Measurements from ENCODE around the gene TRIM46.

The TRIM46 gene

DNA sequence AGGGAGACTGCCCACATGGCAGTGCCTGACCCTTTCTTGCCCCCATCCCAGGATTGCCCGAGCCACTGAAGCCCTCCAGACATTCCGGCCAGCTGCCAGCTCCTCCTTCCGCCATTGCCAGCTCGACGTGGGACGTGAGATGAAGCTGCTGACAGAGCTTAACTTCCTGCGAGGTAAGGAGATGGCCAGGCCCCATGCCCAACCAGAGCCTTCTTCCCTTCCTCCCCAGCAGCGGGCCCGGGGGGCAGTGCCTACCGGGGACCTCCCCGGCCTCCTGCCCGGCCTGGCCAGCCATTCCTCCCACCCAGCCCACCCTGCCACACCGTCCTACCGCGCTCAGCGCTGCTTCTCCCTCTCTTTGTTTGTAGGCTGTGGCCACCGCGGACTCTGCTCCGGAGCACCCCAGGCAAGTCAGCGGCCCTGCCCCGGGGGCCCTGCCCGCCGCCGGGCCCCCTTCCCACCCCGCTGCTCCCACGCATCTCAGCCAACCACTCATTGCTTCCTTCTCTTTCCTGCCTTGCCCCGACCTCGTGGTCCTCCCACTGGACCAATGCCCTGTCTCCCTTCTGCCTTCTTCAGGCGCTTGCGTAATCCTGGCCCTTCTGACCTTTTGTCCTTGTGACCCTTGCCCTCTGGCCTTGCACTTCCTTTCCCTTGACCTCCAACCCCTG, 4.9 kb downstream of the TRIM46 start:
- Histone ChIP-seq H3K4me3 (ENCODE audit: insufficient read depth, low read length, poor library complexity, severe bottlenecking) (no peak overlapping the region), H3K27me3 (ENCODE audit: low read length) (no peaks in the 10 kb centered on the region), H3F3A (ENCODE audit: insufficient read depth) (peaks cover 7% of the 10 kb centered on the region), H3K9me3 (ENCODE audit: insufficient read depth, low read length) (no peaks in the 10 kb centered on the region), H3K4me2 (ENCODE audit: low read depth, low read length, poor library complexity, severe bottlenecking) (no peak overlapping the region), H3K9me2 (replicated peaks; ENCODE audit: insufficient read depth, low read length) (no peaks in the 10 kb centered on the region), H3K79me2 (ENCODE audit: insufficient read depth, low read length) (no peaks in the 10 kb centered on the region), H2AFZ (ENCODE audit: low read depth, low read length, severe bottlenecking) (no peak overlapping the region), H3K27ac (ENCODE audit: low read depth, low read length) (no peak overlapping the region), H4K20me1 (ENCODE audit: low read depth, low read length) (no peaks in the 10 kb centered on the region), H3K36me3 (ENCODE audit: low read length) (no peaks in the 10 kb centered on the region), H3K9ac (ENCODE audit: low read length) (no peak overlapping the region)
- TF ChIP-seq, protein P1, sequence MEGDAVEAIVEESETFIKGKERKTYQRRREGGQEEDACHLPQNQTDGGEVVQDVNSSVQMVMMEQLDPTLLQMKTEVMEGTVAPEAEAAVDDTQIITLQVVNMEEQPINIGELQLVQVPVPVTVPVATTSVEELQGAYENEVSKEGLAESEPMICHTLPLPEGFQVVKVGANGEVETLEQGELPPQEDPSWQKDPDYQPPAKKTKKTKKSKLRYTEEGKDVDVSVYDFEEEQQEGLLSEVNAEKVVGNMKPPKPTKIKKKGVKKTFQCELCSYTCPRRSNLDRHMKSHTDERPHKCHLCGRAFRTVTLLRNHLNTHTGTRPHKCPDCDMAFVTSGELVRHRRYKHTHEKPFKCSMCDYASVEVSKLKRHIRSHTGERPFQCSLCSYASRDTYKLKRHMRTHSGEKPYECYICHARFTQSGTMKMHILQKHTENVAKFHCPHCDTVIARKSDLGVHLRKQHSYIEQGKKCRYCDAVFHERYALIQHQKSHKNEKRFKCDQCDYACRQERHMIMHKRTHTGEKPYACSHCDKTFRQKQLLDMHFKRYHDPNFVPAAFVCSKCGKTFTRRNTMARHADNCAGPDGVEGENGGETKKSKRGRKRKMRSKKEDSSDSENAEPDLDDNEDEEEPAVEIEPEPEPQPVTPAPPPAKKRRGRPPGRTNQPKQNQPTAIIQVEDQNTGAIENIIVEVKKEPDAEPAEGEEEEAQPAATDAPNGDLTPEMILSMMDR (IDR thresholded peaks at IDR 0.05; ENCODE audit: insufficient read depth, low read length, poor library complexity, severe bottlenecking), result no peak
- TF ChIP-seq EZH2phosphoT487 (conservative IDR thresholded peaks at IDR 0.05; ENCODE audit: low read length), result no peak

DNA sequence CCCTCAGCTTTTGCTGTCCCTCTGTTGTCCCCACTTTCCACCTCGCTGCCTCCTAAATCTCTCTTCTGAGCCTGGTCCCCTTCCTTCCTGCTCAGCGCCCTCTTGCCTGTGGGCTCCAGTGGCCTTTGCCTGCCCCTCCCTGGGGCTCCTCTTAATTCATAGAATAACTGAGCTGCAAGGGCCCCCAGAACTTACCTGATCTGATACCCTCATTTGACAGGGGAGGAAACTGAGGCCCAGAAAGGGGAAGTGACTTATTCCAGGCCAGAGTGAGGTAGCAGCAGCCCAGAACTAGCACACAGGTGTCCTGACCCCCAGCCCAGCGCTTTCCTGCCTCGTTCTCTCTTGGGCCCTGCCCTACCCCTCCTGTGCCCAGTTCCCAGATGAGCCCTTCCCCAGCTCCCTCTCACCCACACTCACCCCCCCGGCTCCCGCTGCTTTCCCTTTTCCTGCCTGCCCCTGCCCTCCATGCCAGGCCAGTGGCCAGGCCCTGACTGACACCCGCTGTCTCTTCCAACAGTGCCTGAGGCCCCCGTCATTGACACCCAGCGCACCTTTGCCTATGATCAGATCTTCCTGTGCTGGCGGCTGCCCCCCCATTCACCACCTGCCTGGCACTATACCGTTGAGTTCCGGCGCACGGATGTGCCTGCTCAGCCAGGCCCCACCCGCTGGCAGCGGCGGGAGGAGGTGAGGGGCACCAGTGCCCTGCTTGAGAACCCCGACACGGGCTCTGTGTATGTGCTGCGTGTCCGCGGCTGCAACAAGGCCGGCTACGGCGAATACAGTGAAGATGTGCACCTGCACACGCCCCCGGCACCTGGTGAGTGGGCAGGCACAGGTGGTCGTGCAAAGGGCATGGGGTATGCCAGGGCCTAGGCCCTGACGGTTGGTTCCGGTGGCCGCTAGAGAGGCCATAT, 5.7 kb downstream of the TRIM46 start:
- Histone ChIP-seq H3K27ac (ENCODE audit: low read depth, low read length) (no peak overlapping the region), H3K4me2 (ENCODE audit: low read depth, low read length, poor library complexity, severe bottlenecking) (no peak overlapping the region), H3K36me3 (ENCODE audit: low read length) (no peaks in the 10 kb centered on the region), H4K20me1 (ENCODE audit: low read depth, low read length) (no peaks in the 10 kb centered on the region), H3K9me2 (replicated peaks; ENCODE audit: insufficient read depth, low read length) (no peaks in the 10 kb centered on the region), H3K9ac (ENCODE audit: low read length) (no peak overlapping the region), H3F3A (ENCODE audit: insufficient read depth) (peaks cover 7% of the 10 kb centered on the region), H3K27me3 (ENCODE audit: low read length) (no peaks in the 10 kb centered on the region), H3K4me3 (ENCODE audit: insufficient read depth, low read length, poor library complexity, severe bottlenecking) (no peak overlapping the region), H2AFZ (ENCODE audit: low read depth, low read length, severe bottlenecking) (no peak overlapping the region), H3K79me2 (ENCODE audit: insufficient read depth, low read length) (no peaks in the 10 kb centered on the region), H3K9me3 (ENCODE audit: insufficient read depth, low read length) (no peaks in the 10 kb centered on the region)
- TF ChIP-seq EZH2phosphoT487 (conservative IDR thresholded peaks at IDR 0.05; ENCODE audit: low read length), result no peak
- TF ChIP-seq, protein P1 (IDR thresholded peaks at IDR 0.05; ENCODE audit: insufficient read depth, low read length, poor library complexity, severe bottlenecking), result no peak

DNA sequence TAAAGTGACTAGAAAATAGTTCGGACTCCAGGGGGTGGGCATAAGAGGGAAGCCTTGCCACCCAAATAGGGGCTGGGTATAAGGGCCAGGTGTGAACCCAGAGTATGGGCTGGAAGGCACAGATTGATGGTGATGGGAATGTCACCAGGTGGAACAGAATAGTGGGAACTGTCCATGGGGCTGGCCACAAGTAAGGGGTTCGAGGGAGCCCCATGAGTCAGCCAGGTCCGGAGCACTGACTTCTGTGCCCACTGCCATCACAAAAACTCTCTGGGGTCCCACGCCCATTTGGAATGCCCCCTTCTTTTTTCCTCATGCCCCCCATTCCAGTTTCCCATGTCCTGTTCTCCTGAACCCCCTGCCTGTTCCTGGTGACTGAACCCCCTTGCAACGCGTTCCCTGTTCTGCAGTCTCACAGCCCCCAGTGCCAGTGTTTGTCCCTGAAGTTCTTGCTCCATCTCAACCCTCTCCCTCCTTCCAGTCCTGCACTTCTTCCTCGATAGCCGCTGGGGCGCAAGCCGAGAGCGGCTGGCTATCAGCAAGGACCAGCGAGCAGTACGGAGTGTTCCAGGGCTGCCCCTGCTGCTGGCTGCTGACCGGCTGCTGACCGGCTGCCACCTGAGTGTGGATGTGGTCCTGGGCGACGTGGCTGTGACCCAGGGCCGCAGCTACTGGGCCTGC, 7.9 kb downstream of the TRIM46 start:
- no peaks in the 10 kb centered on the region for H3K79me2 ChIP-seq (ENCODE audit: insufficient read depth, low read length)
- H3K27ac ChIP-seq (ENCODE audit: low read depth, low read length), result no peak overlapping the region
- H3F3A ChIP-seq (ENCODE audit: insufficient read depth), result peaks cover under 1% of the 10 kb centered on the region
- no peak overlapping the region for H3K9ac ChIP-seq (ENCODE audit: low read length)
- no peak overlapping the region for H2AFZ ChIP-seq (ENCODE audit: low read depth, low read length, severe bottlenecking)
- H4K20me1 ChIP-seq (ENCODE audit: low read depth, low read length), result no peaks in the 10 kb centered on the region
- no peaks in the 10 kb centered on the region for H3K36me3 ChIP-seq (ENCODE audit: low read length)
- H3K27me3 ChIP-seq (ENCODE audit: low read length), result no peaks in the 10 kb centered on the region
- H3K4me2 ChIP-seq (ENCODE audit: low read depth, low read length, poor library complexity, severe bottlenecking), result no peak overlapping the region
- TF ChIP-seq EZH2phosphoT487 (conservative IDR thresholded peaks at IDR 0.05; ENCODE audit: low read length), result no peak
- TF ChIP-seq, protein P1 (IDR thresholded peaks at IDR 0.05; ENCODE audit: insufficient read depth, low read length, poor library complexity, severe bottlenecking), result no peak
- no peaks in the 10 kb centered on the region for H3K9me3 ChIP-seq (ENCODE audit: insufficient read depth, low read length)
- H3K9me2 ChIP-seq (replicated peaks; ENCODE audit: insufficient read depth, low read length), result no peaks in the 10 kb centered on the region
- H3K4me3 ChIP-seq (ENCODE audit: insufficient read depth, low read length, poor library complexity, severe bottlenecking), result no peak overlapping the region
